Activated CD4-positive, alpha-beta T cell treated with anti-CD3 and anti-CD28 coated beads, Interleukin-2, amount 50 U/mL, for 48 hours (primary cell): Measurements from ENCODE around the gene FOXP4.

ENCODE experiments used
- DNase-seq, 2 experiments: peaks; one replicate each; pipeline ENCODE4 v3.0.0-alpha.2; 2020

The FOXP4 gene

DNA sequence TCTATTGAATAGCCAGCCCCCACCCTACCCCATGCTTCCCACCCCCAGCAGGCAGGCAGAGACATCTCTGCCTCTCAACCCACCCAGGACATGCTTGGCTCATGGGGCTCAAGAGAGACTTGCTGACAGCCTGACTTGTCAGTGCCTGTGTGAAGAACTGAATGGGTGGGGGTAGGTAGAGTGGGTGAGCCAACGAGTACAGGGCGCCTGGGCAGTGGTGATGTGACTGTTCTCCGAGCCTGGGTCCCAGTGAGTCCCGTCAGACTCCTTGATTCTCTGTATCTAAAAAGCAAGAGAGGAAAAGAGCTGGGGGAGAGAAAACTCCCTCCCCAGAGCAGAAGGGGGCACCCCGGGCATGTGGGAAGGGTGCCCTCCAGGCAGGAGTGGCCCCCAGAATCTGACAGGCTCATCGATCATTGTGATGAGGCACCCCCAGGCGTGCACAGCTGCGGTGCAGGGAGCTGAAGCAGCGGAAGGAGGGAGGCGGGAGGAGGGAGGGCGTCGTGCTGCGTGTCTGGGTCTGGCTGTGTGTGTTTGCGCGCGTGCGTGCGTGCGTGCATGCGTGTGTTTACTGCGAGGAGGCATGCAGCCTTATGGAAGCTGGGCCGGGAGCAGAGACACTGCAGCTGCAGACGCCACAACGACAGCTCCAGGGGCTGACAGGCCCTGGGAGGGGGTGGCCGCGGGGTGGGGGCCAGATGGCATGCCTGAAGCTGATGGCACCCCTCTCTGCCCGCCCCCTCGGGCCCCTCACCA, 40.2 kb downstream of the FOXP4 start:
- no peak for DNase-seq

DNA sequence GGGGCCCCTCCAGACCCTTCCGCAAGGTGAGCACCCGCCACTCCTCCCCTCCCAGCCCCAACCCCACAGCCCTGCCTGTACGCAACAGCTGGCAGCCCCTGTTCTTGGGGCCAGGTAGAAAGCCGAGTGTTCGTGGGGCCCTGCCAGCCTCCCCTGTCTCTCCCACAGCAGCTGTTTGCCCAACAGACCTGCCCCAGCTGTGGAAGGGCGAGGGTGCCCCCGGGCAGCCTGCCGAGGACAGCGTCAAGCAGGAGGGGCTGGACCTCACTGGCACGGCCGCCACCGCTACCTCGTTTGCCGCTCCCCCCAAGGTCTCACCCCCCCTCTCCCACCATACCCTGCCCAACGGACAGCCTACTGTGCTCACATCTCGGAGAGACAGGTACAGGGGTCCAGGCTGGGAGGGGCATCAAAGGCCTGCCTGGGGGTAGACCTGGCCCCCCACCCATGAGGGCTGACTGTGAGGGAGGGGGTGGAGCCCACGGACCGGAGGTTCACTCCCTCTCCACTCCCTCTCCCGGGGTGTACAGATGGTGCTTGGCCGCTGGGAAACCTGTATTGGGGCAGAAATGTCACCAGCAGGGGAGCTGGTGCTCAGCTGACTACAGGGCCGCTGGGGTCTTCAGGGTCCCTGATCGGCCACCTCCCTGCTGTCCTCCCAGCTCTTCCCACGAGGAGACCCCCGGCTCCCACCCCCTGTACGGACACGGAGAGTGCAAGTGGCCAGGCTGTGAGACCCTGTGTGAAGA, 41.1 kb downstream of the FOXP4 start:
- no peak for DNase-seq

DNA sequence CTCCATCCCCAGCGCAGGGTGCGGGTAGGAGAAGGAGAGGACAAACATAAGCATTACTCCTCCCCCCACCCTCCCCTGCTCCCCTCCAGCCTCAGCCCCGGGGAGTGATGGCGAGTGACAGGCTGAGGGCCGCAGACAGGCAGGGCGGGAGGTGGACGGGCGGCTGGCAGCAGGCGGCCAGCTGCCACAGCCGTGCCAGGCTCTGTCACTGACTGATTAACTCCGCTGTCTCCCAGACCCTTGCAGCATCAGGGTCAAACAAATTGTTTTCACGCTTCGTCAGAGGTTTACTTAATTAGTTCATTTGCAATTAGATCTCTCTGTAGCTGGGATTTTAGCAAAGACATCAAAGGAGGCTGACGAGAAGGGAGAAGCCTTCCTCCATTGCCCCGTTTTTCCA, 41.9 kb downstream of the FOXP4 start:
- no peak for DNase-seq

DNA sequence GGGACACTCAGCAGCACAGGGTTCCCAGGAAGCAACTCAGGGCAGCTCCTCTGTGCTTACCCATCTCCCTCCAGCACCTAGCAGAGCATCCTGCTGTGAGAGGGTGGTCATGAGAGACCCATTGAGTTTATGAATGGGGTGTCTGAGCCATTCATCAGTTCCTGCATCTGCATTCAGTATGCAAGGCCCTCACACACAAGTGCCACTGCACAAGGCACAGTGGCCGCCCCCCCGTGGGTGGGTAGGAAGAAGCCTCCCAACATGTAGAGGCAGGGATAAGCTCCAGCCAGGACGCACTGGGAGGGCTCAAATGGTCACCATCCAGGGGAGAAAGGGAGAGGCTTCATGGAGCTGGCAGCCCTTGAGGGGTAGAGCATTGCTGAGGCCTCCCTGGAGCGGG, 43.0 kb downstream of the FOXP4 start:
- no peak for DNase-seq

DNA sequence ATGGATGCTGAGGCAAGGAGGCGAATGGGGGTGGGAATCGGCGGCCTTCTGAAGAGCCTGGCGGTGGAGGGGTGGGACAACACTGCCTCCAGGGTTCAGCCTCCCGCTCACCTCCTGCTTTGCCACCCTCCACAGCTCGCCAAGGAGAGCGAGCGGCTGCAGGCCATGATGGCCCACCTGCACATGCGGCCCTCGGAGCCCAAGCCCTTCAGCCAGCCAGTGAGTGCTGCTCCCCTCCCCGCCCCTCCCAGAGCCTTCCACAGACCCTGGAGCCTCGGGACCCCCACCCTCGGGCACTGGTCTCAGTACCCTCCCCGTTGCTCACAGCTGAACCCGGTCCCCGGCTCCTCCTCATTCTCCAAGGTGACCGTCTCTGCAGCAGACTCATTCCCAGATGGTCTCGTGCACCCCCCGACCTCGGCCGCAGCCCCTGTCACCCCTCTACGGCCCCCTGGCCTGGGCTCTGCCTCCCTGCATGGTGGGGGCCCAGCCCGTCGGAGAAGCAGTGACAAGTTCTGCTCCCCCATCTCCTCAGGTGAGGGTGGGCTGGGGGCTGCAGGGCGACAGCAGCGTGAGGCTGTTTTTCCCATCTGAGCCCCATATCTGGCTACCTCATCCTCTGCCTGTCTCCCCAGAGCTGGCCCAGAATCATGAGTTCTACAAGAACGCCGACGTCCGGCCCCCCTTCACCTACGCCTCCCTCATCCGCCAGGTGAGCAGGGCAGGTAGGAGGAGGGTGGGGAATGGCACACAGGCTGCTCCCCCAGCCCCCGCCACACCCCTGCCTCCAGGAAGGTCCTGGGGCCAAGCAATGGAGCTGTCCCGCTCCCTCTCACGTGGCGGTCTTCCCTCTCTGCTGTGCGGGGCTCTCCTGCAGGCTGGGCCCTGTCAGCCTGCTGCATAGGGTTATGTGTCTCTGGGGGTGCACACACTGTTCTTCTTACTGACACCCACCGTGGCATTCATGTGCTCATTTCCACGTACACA, 43.7 kb downstream of the FOXP4 start:
- no peak for DNase-seq

DNA sequence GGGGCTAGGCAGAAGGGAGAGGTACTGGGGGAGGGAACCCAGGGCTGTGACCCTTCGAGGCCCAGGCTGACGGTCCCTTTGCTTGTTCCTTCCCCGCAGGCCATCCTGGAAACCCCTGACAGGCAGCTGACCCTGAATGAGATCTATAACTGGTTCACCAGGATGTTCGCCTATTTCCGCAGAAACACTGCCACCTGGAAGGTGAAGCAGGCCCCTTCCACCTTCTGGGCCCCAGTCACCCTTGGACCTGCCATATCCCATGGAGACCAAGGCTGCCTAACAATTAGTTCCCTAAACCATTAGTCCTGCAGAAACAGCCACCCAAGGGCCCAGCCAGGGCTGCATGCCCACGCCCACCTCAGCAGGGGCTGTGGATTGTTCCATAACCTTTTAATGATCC, 44.9 kb downstream of the FOXP4 start:
- DNase-seq: no peak

DNA sequence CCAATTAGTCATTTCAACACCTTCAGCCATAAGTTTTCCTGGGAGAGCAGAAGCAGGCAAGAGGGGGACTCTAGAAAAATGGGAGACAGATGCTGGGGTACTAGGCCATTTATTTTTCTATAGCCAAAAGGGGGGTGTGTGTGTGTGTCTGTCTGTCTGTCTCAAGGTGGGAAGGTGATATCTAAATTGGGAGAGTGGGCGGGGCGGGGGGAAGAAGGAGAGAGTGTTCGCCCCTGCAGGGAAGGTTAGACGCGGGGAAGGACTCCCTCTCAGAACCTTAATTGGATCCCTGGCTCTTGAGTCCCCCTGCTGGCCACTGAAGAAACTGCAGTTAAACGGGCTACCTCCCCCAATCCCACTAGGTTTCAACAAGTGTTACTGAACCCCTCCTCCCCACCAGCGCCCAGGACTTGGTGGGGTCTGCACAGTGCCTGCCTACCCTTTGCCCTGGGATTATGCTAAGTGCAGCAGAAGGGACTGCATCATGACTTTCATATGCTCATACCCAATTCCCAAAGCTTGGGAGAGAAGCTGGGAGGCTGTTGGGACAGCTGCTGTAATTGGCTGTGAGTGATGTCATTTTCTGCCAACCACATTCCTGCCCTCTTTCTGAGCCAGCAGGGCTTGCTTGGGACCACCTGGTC, 45.8 kb downstream of the FOXP4 start:
- peak; percentile 84 to 86 for DNase-seq

DNA sequence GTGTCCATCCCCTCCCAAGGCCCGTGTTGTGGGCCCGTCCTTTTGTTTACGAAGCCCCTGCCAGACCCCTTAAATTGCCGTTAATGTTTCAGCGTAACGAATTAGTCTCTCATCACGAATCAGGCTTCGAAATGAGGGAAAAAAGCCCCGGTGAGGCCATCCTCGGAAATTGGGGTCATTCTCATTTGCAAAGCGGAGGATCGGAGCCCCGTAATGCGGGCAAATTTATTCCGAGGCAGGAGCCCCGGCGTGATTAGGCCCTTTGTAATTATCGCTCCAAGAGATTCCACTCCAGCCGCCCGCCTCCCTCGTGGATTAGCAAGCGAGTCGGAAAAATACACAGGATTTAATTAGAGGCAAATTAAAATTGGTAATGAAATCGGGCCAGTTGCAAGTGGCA, 47.2 kb downstream of the FOXP4 start:
- DNase-seq: no peak

DNA sequence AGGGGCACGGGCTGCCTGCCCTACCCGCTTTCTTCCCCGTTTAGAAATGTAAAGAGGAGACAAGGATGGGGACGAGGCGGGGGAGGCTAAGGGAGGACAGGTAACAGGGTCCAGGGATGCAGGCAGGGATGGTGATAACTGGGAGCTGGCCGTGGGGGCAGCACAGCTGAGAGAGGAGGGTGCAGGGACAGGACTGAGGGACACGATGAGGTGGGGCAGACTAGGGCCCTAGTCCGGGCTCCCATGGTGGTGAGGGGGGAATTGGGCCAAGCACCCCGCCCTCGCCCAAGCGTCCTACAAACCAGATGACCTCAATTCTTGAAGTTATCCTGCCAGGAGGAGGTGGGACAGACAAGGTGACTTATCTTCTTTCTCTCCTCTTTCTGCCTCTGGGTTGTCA, 47.7 kb downstream of the FOXP4 start:
- no peak for DNase-seq

DNA sequence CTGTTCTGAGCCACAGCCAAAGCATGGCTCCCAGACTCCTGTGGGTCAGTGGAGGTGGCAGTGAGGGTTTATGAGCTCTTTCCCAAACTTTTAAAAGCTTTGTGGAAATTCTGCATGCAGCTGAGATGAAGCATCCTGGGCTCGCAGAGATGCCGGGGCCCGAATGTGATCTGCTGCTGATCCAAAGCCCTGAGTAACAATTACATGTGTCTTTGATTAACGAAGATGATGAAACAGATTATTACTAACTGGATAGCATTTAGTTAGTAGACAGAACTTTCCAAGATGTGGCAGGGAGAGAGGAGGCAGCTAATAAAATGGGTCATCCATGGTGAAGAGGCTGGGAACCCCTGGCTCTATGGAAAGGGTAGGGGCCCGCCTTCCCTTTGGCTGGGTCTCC, 48.1 kb downstream of the FOXP4 start:
- no peak for DNase-seq

DNA sequence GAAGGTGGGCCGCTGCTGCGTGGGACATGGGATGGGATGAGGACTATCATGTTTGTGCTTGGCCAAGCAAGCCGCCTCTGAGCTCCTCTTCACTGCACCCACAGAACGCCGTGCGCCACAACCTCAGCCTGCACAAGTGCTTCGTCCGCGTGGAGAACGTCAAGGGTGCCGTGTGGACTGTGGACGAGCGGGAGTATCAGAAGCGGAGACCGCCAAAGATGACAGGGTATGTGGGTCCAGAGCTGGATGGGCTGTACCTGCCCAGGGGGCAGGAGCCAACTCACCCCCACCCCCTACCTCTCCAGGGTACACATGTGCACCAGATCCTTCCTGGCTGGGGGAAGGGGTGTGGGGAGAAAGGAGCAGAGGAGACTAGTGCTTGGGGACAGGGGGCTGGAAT, 48.6 kb downstream of the FOXP4 start:
- DNase-seq: no peak

DNA sequence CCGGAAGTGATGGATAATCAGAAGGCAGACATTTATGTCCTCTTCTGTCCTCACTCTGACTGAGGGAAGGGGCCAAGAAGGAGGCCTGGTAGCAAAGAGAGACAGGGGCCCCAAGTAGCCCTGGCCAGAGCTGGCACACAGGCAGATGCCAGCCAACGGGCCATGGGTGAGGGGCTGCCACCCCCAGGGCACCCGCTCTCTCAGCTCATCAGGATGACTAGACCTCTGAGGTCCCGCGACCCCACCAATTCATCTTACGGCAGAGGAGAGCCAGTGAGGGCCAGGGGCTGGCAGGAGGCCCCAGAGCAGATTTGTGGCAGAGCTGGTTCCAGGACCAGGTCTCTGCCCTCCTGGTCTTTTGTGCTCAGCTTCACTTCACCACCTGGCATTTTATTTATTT, 49.0 kb downstream of the FOXP4 start:
- no peak for DNase-seq

DNA sequence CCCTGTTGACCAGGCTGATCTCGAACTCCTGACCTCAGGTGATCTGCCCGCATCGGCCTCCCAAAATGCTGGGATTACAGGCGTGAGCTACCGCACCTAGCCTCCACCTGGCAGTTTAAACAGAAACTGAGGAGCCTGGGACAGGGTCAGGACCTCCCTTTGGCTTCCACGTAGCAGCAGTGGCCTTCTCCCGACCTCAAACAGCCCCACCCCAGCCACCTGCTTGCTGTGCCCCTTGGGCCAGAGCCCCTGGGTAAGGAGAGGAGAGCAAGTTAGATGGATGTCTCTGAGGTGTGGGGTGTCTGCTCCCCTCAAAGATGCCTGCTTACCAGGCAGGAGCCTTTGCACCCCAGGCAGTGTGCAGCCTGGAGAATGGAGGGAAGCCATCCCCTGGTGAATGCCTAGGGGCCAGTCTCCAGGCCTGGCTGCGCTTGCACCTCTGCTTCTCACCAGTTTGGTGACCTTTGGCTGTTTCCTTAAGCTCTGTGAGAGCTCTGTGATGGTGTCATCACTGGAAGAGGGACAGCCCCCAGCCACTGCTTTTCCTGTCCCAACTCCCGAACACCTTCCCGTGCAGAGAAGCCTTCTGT, 50.0 kb downstream of the FOXP4 start:
- DNase-seq: no peak

DNA sequence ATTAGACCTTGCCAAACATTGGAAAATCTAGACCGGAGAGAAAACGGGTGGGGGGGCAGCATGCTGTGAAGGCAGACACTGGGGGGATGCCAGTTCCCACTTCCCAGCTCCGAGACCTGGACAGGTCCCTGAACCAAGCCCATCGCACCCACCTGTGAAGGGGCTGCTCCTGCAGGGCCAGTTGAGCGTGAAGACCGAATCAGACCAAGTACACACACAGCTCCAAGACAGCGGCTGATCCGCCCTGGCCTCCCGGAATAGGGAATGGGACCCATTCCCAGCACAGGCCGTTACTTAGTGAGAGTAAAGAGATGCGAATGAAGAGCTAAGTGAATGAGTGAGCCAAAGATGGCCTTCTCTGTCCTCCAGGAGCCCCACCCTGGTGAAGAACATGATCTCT, 50.6 kb downstream of the FOXP4 start:
- DNase-seq: no peak

DNA sequence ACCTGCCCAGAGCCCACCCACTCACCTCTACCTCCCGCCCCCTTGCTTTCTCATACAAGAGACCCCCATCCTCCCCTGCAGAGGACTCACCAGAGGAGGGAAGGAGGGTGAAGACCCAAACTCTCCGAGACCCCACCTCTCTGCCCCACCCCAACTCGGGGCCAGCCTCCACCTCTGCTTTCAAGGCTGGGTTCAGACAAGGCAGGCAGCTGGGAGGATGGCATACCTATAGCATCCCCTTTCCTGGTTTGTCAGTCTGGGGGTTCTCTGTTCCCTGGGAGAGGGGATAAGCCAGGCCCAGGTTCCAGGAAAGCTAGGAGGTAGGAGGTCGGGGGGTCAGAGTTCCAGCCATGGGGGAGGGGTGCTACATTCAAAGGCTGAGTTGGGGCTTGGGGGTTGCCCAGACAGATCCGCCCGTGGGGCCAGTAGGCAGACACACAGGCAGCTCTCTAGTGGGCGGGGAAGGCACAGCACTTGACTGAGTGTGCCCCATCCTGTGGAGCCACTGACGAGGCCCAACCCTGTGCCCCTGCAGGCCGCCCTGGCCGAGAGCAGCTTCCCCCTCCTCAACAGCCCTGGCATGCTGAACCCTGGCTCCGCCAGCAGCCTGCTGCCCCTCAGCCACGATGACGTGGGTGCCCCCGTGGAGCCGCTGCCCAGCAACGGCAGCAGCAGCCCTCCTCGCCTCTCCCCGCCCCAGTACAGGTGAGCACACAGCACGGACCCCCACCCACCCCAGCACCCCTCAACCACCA, 51.2 kb downstream of the FOXP4 start:
- no peak for DNase-seq

DNA sequence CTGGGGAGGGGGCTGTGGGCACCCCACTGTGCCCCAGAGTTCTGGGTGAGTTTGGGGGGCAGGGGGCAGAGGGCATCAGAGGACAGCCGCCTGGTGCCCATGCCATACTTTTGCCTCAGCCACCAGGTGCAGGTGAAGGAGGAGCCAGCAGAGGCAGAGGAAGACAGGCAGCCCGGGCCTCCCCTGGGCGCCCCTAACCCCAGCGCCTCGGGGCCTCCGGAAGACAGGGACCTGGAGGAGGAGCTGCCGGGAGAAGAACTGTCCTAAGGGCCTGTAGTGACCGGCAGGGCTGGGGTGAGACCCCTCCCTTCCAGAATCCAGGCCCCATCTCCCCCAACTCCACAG, 52.5 kb downstream of the FOXP4 start:
- no peak for DNase-seq

DNA sequence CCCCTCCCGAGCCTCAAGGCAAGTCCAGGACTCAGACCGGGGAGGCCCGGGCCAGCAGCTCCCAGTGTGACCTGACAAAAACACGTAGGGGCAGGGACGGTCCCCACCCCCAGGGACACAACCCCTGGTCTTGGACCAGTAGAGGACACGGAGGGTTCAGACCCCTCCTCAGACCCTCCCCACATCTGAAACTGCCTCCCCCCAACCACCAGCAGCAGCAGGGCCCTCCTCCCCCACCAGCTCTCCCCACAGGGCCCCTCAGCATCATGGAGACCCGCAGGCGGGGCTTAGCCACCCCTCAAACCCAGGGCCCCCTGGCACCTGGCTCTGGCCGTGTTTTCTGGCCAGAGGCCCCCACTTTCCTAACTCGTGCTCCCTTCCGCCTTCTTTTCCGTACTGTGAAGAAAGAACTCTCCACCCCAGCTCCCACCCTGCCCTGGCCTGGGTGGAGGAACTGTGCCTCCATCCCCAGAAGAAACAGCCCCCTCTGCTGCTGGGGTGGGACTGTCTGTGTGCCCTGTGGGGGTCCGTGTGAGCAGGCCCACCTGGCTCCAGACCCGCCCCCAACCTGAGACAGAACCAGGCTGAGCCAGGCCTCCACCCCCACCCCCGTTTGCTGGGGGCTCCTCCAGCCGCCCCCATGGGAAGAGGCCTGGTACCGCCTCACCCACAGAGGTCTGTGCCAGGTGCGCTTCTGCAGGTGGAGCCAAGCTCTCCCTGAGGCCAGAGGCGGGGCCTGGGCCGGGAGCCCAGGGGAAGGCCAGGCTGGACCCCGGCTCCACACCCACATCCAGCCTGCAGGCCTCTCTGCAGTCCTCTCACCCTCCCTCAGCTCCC, 53.1 kb downstream of the FOXP4 start:
- DNase-seq: no peak

DNA sequence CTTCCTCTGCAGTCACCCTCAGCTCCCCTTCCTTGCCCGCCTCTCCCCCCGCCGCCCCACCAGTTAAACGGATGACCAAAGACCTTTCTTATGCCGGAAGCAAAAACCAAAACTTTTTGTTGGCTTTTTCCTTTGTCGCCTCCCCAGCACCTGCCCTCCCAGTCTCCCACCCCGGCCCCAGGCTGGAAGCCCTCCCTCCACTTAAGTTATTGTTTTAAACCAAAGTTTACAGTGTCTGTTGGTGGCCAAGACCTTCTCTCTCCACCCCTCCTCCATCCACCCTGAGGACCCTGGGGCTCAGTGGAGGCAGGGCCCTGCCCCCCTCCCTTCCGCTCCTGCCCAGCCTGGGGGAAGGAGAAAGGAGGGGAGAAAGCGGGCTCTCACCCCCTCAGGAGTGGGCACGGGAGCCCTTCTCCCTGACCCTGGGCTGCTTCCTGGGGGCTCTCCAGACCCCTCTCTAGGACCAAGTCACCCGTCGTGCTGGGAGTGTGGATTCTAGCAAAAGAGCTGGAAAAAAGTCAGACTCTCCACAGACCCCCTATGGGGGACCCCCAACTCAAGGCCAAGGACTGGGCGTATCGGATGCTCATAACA, 53.8 kb downstream of the FOXP4 start:
- no peak for DNase-seq

DNA sequence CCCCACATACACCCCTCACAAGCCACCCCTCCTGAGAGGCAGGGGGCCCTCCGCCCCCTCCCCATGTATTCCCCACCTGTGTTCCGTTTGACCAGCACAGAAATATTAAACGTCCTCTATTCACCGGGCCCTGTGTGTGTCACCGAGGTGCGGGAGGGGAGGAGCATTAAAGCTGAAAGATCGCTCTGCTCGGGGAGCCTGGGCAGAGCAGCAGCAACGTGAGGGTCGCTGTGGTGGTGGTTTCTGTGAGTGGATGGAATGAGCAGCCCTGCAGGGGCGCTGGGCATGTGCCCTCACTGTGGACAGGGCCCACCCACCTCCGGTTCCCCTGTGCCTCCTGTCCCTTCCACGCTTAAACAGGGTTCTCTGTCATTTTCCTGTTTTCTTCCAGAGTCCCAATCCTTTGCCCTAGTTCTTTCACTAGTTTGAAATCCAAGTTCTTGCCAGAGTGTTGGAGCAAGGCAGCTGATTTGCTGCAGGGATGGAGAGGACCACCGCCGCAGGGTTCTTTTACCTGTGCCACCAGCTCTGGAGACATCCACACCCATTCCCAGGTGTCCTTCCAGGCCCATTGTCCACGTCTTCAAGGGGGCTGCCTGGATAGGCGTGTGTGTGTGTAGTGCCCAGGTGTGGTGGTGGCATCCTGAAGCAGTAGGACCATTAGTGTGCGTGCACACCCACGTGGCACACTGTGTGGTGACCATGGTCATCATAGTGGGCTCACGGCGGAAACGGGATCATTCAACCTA, 54.5 kb downstream of the FOXP4 start:
- DNase-seq: no peak

DNA sequence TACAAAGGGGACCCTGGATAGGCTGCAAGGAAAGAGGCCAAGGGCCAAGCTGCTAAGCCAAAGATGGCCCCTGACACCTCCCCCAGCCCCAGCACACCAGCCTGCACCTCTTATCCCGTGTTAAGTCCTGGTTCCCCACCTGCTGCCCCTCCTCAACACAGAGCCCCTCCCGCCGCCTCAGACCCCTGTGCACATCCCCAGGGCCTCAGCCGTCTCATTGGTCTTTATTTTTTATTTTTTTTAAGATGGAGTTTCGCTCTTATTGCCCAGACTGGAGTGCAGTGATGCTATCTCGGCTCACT, 55.0 kb downstream of the FOXP4 start:
- DNase-seq: no peak
